GM21825 (cell line): Measurements from ENCODE around the gene RBM5.
A peak's percentile ranks its signal among the peaks of the same experiment; 100 is the strongest.
"Not testable (repeated sequence)": the region's sequence is repeated elsewhere in the genome, so short reads cannot be mapped to it uniquely, and the experiment has no call there.

Experiments used
- ATAC-seq: cut with Tn5 transposase; IDR thresholded peaks from one replicate; pipeline ENCODE4 v1.9.1; 2021; ENCODE audit warnings: mild to moderate bottlenecking, moderate library complexity; ENCODE audit not compliant: unreplicated experiment

RBM5 gene

DNA sequence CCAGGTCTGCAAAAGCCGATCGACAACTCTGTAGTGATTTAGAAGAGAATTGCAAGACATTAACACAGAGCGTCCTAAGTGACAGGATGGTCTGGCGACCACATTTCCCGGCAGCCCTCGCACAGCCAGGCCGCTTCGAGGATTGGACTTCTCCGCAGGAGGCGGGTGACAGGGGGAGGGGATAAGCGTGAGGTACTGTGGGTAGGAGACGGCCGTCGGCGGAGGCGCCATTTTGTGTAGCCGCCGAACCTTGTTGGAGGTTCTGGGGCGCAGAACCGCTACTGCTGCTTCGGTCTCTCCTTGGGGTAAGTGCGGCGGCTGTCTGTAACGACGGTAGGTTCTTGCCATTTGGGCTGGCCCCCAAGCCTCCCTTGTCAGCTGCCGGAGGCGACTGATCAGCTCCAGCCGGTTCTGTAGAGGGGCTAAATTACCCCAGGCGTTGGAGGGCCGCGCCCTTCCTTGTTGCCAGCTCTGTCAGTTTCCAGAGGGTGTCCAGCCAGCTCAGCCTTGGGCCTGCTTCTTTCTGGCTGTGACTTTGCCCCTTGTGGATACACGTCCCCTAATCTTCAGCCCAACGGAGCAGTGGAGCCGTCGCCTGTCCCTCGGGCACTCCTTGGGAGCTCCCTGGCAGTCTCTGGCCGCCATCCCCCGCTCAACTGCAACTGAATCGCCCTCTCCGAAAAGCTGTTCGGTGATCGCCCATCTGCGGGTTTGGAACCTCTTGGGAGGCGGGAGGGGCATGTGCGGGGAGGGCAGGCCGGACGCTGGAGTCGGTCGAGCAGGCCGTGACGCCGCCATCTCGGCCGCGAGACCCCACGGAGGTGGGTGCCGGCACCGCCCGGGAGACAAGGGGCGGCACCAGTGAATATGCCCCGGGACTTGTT lies at the start of gene RBM5:
RBM5 (plus strand) TSS at position 195 of the 884 bp plus-strand sequence. CDS start 1,516 bp downstream, outside the sequence.
- peak; percentile 96 for ATAC-seq

DNA sequence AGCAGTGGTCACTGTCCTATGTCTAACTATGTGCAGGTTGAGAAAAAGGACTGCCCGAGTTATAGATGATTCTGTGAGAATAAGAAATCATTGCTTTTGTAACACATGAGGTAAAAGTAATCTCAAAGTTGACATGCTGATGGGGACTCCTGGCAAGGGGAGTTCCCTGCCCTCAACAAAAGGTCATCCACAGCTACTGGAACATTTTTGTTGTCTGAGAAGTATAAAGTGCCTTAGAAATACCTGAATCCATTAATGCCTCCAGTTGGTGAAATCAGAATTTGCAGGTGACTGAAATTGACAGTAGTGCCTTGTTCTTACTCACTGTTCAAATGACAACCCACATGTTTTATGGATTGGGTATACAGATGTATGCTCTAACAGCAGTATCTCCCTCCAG lies 43.7 kb upstream of the RBM5 start:
- ATAC-seq: no peak

DNA sequence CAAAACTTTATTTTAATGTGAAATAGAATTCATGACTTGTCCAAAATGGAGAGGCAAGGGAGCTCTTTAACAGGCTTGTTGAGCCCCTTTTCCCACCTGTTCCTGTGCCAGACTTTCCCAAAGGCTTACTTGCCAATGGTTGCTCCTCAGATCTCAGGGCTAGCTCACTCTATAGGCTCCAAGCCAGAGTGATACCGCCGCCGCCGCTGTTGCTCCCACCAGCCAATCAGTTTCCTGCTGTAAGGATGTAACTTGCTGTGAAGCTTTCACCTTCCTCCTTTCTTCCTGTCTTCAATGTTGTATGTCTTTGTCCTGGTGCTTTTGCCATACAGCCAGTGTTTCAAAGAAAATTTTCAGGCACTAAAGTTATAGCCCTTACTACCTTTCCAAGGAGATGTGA lies 41.3 kb upstream of the RBM5 start:
- no peak for ATAC-seq

DNA sequence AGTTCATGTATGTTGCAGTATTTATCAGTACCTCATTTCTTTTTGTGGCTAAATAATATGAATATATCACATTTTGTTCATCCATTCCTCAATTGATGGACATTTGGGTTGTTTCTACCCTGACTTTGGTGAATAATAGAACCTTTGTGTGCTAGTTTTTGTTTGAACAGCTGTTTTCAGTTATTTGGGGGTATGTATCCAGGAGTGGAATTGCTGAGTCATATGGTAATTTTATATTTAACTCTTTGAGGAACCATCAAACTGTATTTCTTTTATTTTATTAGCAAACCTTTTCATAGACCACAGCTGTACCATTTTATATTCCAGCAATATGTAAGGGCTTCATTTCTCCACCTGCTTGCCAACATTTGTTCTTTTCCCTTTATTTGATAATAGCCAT lies 38.4 kb upstream of the RBM5 start:
- no peak for ATAC-seq

DNA sequence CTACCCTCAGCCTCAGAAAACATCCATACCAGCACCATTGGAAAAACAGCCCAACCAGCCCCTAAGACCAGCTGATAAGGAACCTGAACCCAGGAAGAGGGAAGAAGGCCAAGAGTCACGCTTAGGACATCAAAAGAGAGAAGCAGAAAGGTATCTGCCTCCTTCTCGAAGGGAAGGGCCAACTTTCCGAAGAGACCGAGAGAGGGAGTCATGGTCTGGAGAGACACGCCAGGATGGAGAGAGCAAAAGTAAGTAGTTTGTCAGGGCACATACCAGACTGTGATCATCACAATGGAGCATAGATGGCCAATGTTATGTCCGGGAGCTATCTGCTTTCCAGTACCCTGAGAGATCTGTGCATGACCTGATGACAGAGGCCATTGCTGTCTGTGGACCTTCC lies 31.0 kb upstream of the RBM5 start:
- ATAC-seq: no peak

DNA sequence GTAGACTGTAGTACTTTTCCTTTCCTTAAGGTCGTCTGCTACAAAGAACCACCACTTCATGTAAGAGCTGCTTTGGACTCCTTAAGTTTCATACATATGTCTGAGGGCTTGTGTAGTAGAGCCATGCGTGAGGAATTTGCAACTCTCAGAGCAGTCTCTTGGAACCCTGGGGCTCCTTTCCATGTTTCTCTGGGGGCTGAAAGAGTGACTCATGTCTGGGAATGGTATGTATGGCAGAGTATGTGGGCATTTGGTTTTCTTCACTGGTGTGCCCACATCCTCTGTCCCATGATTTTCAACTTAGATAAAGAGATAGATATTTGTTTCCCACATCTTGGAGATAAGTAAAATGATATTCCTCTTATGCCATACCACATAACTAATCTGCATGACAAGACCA lies 20.6 kb upstream of the RBM5 start:
- ATAC-seq: no peak

DNA sequence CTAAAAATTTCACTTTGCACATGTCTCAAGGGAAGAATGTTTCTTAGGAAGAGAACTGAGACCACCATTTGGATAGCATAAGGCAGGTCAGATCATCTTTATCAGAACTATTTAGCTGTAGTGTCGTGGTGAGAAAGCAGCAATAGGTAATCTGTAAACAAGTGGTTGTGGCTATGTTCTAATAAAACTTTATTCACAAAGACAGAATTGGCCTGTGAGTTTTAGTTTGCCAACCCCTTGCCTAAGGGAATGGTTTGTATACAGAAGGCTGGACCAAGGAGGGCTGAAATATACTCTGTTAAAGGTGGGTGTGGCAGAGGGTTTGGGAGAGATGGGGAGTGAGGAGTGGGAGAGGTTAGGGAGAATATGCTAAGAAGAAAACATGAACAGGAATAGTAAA lies 10.6 kb upstream of the RBM5 start:
- no peak for ATAC-seq

DNA sequence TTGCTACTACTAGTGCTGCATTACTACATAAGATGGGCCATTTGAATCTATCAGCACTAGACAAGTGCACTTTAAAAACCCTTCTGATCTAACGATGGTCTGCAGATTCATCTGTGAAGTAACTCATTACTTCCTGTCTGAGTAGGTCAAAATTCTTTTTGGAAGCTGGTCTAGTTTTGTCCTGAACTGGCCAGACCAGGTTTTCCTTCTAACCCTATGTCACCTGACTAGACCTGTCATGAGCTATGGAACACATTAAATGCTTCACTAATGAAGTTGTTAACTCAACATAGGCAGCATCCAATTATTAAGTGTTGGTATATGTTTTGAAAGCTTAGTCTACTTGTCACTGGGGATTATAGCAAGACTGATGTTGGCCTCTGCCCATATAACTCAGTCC lies 10.1 kb upstream of the RBM5 start:
- no peak for ATAC-seq

DNA sequence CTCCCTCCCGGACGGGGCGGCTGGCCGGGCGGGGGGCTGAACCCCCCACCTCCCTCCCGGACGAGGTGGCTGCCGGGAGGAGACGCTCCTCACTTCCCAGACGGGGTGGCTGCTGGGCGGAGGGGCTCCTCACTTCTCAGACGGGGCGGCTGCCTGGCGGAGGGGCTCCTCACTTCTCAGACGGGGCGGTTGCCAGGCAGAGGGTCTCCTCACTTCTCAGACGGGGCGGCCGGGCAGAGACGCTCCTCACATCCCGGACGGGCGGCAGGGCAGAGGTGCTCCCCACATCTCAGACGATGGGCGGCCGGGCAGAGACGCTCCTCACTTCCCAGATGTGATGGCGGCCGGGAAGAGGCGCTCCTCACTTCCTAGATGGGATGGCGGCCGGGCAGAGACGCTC lies 3.8 kb upstream of the RBM5 start:
- not testable (repeated sequence) for ATAC-seq

DNA sequence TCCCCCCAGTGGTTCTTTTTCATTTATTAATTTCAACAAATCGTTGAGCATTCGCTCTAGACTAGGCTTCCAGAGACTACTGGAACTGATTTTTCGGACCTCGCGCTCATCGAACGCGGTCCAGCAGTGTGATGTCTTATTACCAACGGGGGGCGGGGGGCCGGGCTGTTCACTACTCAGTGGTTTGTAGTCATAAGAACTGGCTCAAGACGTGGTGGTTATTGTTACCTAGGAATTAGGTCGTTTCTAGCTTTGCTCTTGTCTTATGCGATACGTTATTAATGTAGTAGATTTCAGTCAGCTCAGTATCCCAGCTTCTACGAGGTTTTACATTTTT lies 858 bp downstream of the RBM5 start:
- peak; percentile 7 for ATAC-seq

DNA sequence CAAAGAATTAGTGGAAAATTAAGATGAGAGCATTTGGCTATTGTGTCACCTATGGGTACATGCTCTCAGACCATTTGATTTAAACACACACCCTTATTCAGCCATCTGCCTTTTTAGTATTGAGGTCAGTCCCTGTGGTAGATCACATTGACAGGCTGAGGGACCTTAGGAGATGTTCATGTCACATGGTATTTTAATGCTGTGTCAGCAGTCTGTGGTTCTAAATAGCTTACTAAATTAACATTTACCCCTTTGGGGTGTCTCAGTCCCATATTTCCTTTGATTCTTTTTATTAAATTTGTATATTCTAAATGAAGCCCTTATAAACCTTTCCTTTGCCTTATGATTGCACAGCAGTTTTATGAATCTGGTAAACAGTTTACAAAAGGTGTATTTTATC lies 2.3 kb downstream of the RBM5 start:
- ATAC-seq: no peak

DNA sequence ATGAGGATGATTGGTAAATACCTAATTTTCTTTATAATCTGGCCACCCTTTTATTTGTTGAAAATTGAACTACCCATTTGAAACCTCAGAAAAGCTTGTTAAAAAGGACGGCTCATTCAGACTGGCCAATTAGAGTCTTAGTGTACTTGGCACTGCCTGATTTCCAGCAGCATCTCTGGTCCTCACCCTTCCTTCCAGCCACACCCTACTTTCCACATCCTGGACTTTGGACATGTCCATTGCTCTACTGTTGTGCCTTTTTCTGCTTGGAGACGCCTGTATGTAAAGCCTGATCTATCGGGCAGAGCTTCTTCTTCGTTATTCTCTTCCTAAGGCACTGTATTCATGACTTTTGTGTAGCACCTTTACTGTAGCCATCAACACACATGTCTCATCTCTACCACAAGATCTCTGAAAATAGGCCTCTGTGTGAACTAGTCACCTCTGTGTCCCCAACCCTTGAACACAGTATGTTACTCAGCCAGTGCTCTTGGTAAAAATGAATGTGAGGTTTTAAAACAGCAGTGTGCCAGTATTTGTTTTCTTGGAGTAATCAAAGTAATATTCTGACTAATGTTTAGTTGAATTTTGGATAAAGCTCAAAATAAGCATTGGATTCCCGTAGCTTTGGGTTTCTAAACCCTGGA lies 6.8 kb downstream of the RBM5 start:
- no peak for ATAC-seq

DNA sequence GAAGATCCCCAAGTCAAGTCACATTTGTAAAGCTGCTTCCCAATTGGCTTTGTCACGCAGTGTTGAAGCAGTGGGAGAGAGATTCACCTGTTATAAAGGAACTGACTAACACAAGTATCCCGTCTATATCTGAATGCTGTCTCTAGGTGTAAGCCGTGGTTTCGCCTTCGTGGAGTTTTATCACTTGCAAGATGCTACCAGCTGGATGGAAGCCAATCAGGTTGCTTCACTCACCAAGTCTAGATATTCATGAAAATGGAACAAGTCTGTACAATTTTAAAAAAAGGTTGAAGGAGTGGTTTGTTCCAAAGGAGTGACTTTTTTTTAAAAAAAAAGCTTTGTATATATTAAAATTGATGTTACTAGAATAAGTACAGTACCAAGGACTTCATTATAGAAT lies 11.7 kb downstream of the RBM5 start:
- no peak for ATAC-seq

DNA sequence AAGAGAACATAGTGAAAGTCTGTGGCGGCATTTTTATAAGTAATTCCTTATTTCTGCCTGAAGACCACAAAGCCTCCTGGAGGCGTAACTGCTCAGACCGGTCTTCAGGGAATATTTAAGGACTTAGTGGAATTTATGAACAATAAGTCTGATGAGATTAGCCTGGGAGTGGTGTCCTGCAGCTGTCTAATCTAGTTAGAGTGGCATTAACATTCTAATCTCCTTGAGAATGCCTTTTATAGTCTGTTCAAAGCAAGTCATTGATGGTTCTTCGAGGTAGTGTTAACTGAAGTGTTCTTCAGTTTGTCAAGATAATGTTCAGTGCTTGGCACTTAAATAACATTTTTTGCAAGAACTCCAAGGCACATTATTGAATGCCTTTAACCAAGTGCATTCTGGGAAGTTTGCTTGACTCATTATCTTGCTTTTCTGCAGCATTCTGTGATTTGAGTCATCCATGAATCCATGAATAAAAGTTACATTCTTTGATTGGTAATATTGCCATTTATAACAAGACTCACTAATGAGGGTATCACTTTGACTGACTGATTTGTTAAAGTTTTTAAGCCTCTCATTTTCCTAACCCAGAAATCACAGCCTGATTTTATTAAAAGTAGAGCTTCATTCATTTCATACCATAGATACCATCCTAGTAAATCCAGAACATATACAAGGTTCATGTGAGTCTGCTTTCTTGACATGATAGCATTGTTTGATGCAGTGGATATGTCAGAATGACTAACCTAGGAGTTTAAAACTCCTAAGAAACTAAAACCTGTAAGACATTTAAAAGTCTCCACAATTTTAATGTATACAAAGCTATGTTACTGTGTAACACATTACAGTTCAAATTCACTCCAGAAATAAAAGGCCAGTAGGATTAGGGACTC lies 12.5 kb downstream of the RBM5 start:
- no peak for ATAC-seq

DNA sequence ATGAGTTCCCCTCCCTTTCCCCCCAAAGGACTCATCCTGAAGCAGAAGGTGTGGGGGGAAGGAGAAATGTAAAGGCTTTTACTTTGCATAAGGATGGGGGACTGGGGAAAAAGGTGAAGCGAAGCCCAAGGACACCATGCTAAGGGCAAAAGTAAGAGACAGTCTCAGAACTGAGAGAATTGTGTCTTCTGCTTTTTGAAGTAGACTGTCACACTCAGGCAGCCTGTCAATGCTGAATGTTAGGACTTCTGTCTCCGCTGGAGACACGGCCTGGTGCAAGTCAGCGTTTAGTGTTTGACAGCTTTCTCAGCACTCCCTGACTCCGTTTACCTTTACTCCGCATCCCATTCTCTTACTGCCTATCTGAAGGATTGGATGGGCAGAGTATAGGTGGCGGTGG lies 13.8 kb downstream of the RBM5 start:
- ATAC-seq: no peak

DNA sequence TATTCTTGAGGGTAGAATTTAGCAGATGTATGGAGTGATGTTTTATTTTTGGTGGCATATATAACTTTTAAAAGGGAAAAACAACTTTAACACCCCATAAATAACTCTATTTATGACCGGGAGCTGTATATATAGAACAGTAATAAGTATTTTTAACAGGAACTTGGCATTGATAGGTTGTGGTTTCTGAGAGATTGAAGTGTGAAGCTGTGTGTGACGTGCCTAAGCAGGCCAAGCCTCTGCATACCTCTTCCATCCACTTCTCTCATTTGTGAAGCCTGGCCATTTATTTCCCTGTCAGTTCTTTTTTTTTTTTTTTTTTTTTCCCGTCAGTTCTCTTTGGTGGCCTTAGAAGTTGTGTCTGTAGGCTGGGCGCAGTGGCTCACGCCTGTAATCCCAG lies 23.0 kb downstream of the RBM5 start:
- no peak for ATAC-seq

DNA sequence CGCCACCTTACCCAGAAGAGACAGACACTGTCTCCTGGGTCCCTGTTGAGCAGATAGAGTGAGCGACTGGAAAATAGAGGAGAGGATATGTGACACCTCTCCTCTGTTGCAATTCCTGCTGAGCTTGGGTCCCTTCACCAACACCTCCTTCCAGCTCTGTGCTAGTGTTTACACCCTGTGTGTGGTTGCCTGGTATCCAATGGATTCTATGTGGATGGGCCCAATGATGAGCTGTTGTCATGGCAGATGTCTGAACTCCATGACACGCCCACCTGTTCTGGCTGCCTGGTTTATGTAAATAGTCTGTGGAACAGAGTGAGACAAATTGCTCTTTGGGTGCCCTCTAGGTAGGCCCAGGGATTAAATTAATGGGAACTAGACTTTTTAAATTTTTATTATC lies 23.7 kb downstream of the RBM5 start:
- no peak for ATAC-seq

DNA sequence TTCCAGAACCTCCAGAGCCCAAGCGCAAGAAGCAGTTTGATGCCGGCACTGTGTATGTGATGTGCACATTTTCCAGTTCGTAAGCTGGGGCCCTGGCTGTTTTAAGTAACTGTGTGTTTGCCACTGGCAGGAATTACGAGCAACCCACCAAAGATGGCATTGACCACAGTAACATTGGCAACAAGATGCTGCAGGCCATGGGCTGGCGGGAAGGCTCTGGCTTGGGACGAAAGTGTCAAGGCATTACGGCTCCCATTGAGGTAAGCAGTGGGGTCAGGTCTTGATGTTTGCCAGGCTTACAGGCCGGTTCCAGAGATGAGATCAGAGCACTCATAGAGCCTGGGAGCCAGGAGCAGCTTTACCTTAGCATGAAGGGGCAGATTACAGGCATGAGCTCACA lies 28.4 kb downstream of the RBM5 start:
- ATAC-seq: no peak

DNA sequence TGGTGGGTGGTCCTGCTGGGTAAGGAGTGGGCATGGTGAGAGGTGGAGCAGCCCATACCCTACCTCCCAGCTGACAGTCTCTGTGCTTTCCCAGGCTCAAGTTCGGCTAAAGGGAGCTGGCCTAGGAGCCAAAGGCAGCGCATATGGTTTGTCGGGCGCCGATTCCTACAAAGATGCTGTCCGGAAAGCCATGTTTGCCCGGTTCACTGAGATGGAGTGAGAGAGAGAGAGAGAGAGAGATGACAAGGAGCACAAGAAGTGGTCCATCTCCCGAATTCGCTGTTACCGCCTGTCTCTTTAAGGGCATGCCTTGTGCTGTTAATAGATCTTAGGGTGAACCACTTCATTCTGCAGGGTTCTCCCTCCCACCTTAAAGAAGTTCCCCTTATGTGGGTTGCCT lies 29.5 kb downstream of the RBM5 start:
- no peak for ATAC-seq

DNA sequence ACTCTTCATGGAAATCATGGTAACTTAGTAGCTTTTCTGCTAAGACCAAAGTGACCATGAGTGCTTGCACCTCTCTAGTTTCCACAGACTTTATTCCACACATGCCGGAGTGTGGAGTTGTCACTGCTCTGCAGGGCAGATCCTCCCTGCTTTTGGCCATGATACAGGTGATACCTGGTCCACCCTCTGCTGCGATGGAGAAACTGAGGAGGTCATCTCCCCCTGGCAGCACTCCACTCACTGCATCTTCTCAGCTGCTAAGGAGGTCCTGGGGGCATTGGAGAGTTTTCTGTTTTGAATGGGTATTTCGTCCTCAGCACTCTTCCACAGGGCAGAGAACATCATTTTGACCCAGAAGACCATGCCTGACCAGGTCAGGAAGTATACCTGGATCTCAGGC lies 31.1 kb downstream of the RBM5 start:
- ATAC-seq: no peak

DNA sequence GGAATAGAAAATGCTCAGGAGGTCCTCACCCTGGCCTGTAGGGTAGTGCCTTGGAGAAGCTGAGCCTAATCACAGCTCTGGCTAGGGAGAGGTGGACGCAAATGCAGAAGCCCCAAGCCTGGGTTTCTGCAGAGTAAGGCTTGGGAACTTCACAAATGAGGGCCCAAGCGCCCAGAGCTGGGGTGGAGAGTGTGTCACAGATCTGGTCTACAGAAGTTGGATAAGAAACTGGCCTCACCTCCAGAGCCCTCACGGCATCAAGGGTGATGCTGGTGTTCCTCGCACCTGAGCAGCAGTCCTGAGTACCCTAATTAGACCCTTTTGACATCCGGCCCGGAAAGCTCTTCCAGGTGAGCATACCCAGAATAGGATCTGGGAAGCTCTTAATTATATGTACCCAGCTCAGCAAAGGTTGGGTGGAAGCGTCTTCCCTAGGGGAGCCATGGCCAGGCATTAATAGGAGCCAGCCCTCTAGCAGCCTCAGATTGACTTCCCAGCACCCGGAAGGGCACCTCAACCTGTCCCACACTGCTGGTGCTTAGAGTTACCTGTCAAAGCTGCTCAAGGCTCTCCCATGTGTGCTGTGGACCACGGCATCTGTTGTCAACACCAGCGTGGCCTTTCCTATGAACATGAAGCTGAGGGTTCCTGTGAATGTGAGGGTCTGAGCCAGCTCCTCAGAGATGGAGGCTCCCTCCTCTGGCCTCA lies 31.8 kb downstream of the RBM5 start:
- no peak for ATAC-seq
